ENCODE measurements around the gene AFF3. TPM values are rescaled to one million over a fixed set of nuclear protein-coding genes. Genes with fewer than 3 reads are reported as not detected.

AFF3 gene
- total and polyA plus RNA-seq, 2 of the 8 experiments (the other 6 are each of a cell fraction or from before 2014, with no cell fraction given), result 0.27 to 3.0 TPM

DNA sequence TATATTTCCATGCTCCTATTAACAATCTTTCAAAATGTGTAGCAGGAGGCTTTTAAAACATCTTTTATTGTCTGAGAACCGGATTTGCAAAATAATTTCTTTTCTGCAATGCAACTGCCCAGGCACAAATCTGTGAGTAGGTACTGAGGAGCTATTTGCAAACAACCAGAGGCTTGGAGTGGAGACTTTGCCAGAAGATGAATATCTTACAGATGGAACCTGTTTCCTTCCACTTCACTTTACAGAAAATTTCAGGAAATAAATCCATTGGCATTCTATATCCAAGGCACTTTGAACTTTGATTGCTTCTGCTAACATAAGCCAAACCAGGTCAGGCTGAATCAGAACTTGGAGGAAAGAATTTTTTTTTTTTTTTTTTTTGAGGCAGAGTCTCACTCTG is 415.2 kb downstream of the AFF3 start (continued):
- TF ChIP-seq SIN3A (conservative IDR thresholded peaks at IDR 0.05 in 1 of 2, IDR thresholded peaks at IDR 0.05 in 1 of 2; ENCODE audit: low read depth in 1 of 2, low read length in 2 of 2), result no peak
- TF ChIP-seq KDM1A (IDR thresholded peaks at IDR 0.05; ENCODE audit: borderline replicate concordance, low read length), result no peak
- no peak for TF ChIP-seq JUN (IDR thresholded peaks at IDR 0.05; ENCODE audit: low read depth, low read length)
- no peak for TF ChIP-seq KDM4A (IDR thresholded peaks at IDR 0.05; ENCODE audit: low read depth, low read length, severe bottlenecking)
- TF ChIP-seq TAF1 (IDR thresholded peaks at IDR 0.05; ENCODE audit: low read depth, low read length), result no peak
- no peak for TF ChIP-seq CHD2 (IDR thresholded peaks at IDR 0.05; ENCODE audit: low read length)
- no peak for TF ChIP-seq GTF2F1 (IDR thresholded peaks at IDR 0.05; ENCODE audit: borderline replicate concordance, low read depth, low read length)
- no peak for TF ChIP-seq POLR2A (IDR thresholded peaks at IDR 0.05; ENCODE audit: control extremely low read depth in 1 of 2, low read depth in 2 of 2, low read length in 2 of 2)
